ENCODE data around the gene RNF138. TPM values are rescaled to one million over a fixed set of nuclear protein-coding genes. Genes with fewer than 3 reads are reported as not detected.

The RNF138 gene
- total and polyA plus RNA-seq, 2 of the 8 experiments (the other 6 are each of a cell fraction or from before 2014, with no cell fraction given), result 29.2 to 109 TPM

- ChIA-PET POLR2A (ENCODE audit: partially characterized antibody) (no interaction called here), CTCF (ENCODE audit: partially characterized antibody) (no interaction called here)
- H3K4me3 ChIP-seq (ENCODE audit: extremely low read depth in 1 of 4, insufficient read depth in 2 of 4, low read depth in 3 of 4, low read length in 4 of 4), result no peak overlapping the region
- H2BK20ac ChIP-seq (ENCODE audit: low read length), result no peak overlapping the region
- no peaks in the 10 kb centered on the region for H4K20me1 ChIP-seq (replicated peaks in 1 of 2; ENCODE audit: control insufficient read depth in 1 of 2, insufficient read depth in 2 of 2, low read length in 2 of 2)
- no peak overlapping the region for H3K9ac ChIP-seq (replicated peaks in 1 of 4; ENCODE audit: extremely low read depth in 1 of 4, low read depth in 3 of 4, low read length in 3 of 4)
- H3K23me2 ChIP-seq (ENCODE audit: low read depth, low read length), result no peaks in the 10 kb centered on the region; the same call in 1 of the 2 replicates
- H3K4me1 ChIP-seq (replicated peaks in 1 of 4; ENCODE audit: control insufficient read depth in 3 of 4, insufficient read depth in 4 of 4, low read length in 3 of 4), result peaks cover 0 to 3% (median 0%) of the 10 kb centered on the region in 4 experiments; a peak in 4 of 7 replicates
- no peaks in the 10 kb centered on the region for H3K79me1 ChIP-seq (ENCODE audit: low read depth, low read length)
- H3K14ac ChIP-seq (ENCODE audit: insufficient read length), result no peak overlapping the region
- no peak overlapping the region for H2AFZ ChIP-seq (ENCODE audit: low read length)
- no peaks in the 10 kb centered on the region for H3K79me2 ChIP-seq (ENCODE audit: control insufficient read depth in 1 of 2, insufficient read depth in 2 of 2, low read length in 2 of 2)
- H3K27ac ChIP-seq (ENCODE audit: low read depth, low read length), result no peak overlapping the region
- H2AK5ac ChIP-seq (ENCODE audit: low read depth, low read length), result no peak overlapping the region
- no peaks in the 10 kb centered on the region for H3K9me3 ChIP-seq (ENCODE audit: insufficient read depth in 2 of 2, low read depth in 1 of 2, low read length in 1 of 2)
- no peak overlapping the region for H3K4ac ChIP-seq (replicated peaks; ENCODE audit: insufficient read length, low read depth, low read length)
- DNase-seq (ENCODE audit: low read depth in 1 of 2, low spot score in 2 of 2) (no peak), FAIRE-seq (no peak)
- H3K56ac ChIP-seq (replicated peaks; ENCODE audit: insufficient read length, low read depth, low read length), result no peak overlapping the region
- H4K5ac ChIP-seq (ENCODE audit: insufficient read length, low read depth, low read length), result no peak overlapping the region
- WGBS, 2 experiments (ENCODE audit: extremely low coverage in 1 of 2, insufficient coverage in 1 of 2, insufficient read length in 1 of 2, insufficient replicate concordance in 2 of 2, low coverage in 1 of 2, low lambda C conversion rate in 2 of 2, missing lambda C conversion rate in 1 of 2), result 81% methylated on average over 6 of the region's 6 CpGs; no CpG with 5 or more reads in 1 of the 2 experiments
- H3K27me3 ChIP-seq (replicated peaks in 1 of 4; ENCODE audit: control insufficient read depth in 3 of 4, extremely low read depth in 1 of 4, insufficient read depth in 3 of 4, low read length in 3 of 4), result no peaks in the 10 kb centered on the region
- H3K36me3 ChIP-seq (ENCODE audit: control insufficient read depth in 2 of 4, insufficient read depth in 4 of 4, low read length in 3 of 4), result no peaks in the 10 kb centered on the region
- H4K8ac ChIP-seq (ENCODE audit: extremely low read depth, insufficient read depth, low read length), result no peak overlapping the region
- H2BK15ac ChIP-seq (ENCODE audit: low read length), result no peak overlapping the region
- no peak overlapping the region for H3K23ac ChIP-seq (ENCODE audit: insufficient read length)
- TF ChIP-seq TAF1 (IDR thresholded peaks at IDR 0.05; ENCODE audit: low read depth, low read length), result no peak
- TF ChIP-seq ATF3 (IDR thresholded peaks at IDR 0.05; ENCODE audit: insufficient read depth, low read depth, low read length), result no peak
- TF ChIP-seq SP4 (IDR thresholded peaks at IDR 0.05; ENCODE audit: low read length), result no peak
- no peak for TF ChIP-seq POLR2A (IDR thresholded peaks at IDR 0.05; ENCODE audit: control extremely low read depth in 1 of 2, low read depth in 2 of 2, low read length in 2 of 2)
- TF ChIP-seq YY1 (IDR thresholded peaks at IDR 0.05; ENCODE audit: low read depth, low read length), result no peak
- TF ChIP-seq GTF2F1 (IDR thresholded peaks at IDR 0.05; ENCODE audit: borderline replicate concordance, low read depth, low read length), result no peak
- TF ChIP-seq POU5F1 (IDR thresholded peaks at IDR 0.05; ENCODE audit: low read depth, low read length), result no peak
- no peak for TF ChIP-seq EGR1 (IDR thresholded peaks at IDR 0.05; ENCODE audit: borderline replicate concordance, low read depth, low read length)
- TF ChIP-seq SAP30 (IDR thresholded peaks at IDR 0.05; ENCODE audit: insufficient read depth, insufficient replicate concordance, low read length), result no peak
- TF ChIP-seq ASH2L (IDR thresholded peaks at IDR 0.05; ENCODE audit: low read length), result no peak
- TF ChIP-seq SUZ12 (IDR thresholded peaks at IDR 0.05; ENCODE audit: low read length), result no peak
- TF ChIP-seq CHD1 (IDR thresholded peaks at IDR 0.05; ENCODE audit: low read depth, low read length), result no peak
- TF ChIP-seq KDM1A (IDR thresholded peaks at IDR 0.05; ENCODE audit: borderline replicate concordance, low read length), result no peak
- no peak for TF ChIP-seq SP2 (IDR thresholded peaks at IDR 0.05; ENCODE audit: low read length)
- no peak overlapping the region for H2BK5ac ChIP-seq (ENCODE audit: low read depth, low read length)
- H2BK12ac ChIP-seq (ENCODE audit: low read depth, low read length), result no peak overlapping the region
- no peak overlapping the region for H2BK120ac ChIP-seq (replicated peaks; ENCODE audit: low read depth, low read length)
- no peak overlapping the region for H3K18ac ChIP-seq (ENCODE audit: extremely low read depth, low read length)
- no peak overlapping the region for H3K4me2 ChIP-seq (ENCODE audit: insufficient read depth in 1 of 2, low read depth in 2 of 2, low read length in 2 of 2)
- H4K91ac ChIP-seq (replicated peaks; ENCODE audit: insufficient read length, low read length), result no peak overlapping the region
Observed at GRCh38 chr18:32086881-32087280, 4.8 kb upstream of the RNF138 start.
